WERI-Rb-1 (cell line): Measurements from ENCODE around the gene AAMDC.
"Not testable (repeated sequence)": the region's sequence is repeated elsewhere in the genome, so short reads cannot be mapped to it uniquely, and the experiment has no call there.

ENCODE experiments used
- DNase-seq: peaks from one replicate; pipeline ENCODE4 v3.0.0-alpha.2; 2020
- H3K27ac ChIP-seq: fragments of 250-450 bp; sonication (Bioruptor Pico); 2 replicates; pipeline ENCODE4 v1.5.1; 2020; ENCODE audit warnings: mild to moderate bottlenecking, moderate library complexity
- H3K27me3 ChIP-seq: fragments of 250-450 bp; sonication (Bioruptor Pico); 2 replicates; pipeline ENCODE4 v1.5.1; 2021; ENCODE audit warnings: mild to moderate bottlenecking, low read depth, moderate library complexity; ENCODE audit not compliant: insufficient read depth, severe bottlenecking
- H3K36me3 ChIP-seq: fragments of 250-450 bp; sonication (Bioruptor Pico); 2 replicates; pipeline ENCODE4 v1.5.1; 2020; ENCODE audit warnings: mild to moderate bottlenecking, moderate library complexity
- H3K4me3 ChIP-seq: 2 replicates; pipeline ENCODE4 v1.5.1; 2011; ENCODE audit warnings: low read depth, mild to moderate bottlenecking, control low read depth, low read length
- H3K9me3 ChIP-seq: fragments of 250-450 bp; sonication (Bioruptor Pico); 2 replicates; pipeline ENCODE4 v1.5.1; 2021; ENCODE audit warnings: mild to moderate bottlenecking, moderate library complexity; ENCODE audit not compliant: severe bottlenecking
- CTCF ChIP-seq: IDR thresholded peaks from 2 replicates; pipeline ENCODE4 v1.5.1; 2011; ENCODE audit warnings: low read depth, mild to moderate bottlenecking, control low read depth, inconsistent platforms, low read length

The AAMDC gene

GRCh38 chr11:77894949-77895348, 74.0 kb downstream of the AAMDC start:
- H3K9me3 ChIP-seq, DNase-seq, H3K27ac ChIP-seq, H3K36me3 ChIP-seq, H3K27me3 ChIP-seq, H3K4me3 ChIP-seq: not testable (repeated sequence)

- H3K36me3 ChIP-seq: peaks cover 5% of the 10 kb centered on the region; the same call in 1 of the 2 replicates
- TF ChIP-seq CTCF: no peak
- no peak overlapping the region for H3K4me3 ChIP-seq
- DNase-seq: no peak
- no peaks in the 10 kb centered on the region for H3K9me3 ChIP-seq
- H3K27me3 ChIP-seq: no peaks in the 10 kb centered on the region
- H3K27ac ChIP-seq: no peak overlapping the region
These were observed 87.9 kb downstream of the AAMDC start for GRCh38 chr11:77908835-77909234.

GRCh38 chr11:77909277-77909676, 88.3 kb downstream of the AAMDC start:
- TF ChIP-seq CTCF: no peak
- H3K36me3 ChIP-seq: peaks cover 5% of the 10 kb centered on the region; the same call in 1 of the 2 replicates
- no peaks in the 10 kb centered on the region for H3K27me3 ChIP-seq
- H3K9me3 ChIP-seq: no peaks in the 10 kb centered on the region
- H3K27ac ChIP-seq: no peak overlapping the region
- no peak for DNase-seq
- H3K4me3 ChIP-seq: no peak overlapping the region

- not testable (repeated sequence) for H3K27ac ChIP-seq, H3K36me3 ChIP-seq, H3K27me3 ChIP-seq, H3K4me3 ChIP-seq, DNase-seq, H3K9me3 ChIP-seq
These were observed 89.9 kb downstream of the AAMDC start for GRCh38 chr11:77910828-77911227.

- not testable (repeated sequence) for H3K27ac ChIP-seq, H3K9me3 ChIP-seq, H3K27me3 ChIP-seq, DNase-seq, H3K4me3 ChIP-seq, H3K36me3 ChIP-seq
These were observed 92.8 kb downstream of the AAMDC start for GRCh38 chr11:77913608-77914306.

GRCh38 chr11:77914307-77914791, 93.4 kb downstream of the AAMDC start:
- not testable (repeated sequence) for H3K27me3 ChIP-seq, H3K9me3 ChIP-seq, DNase-seq, H3K4me3 ChIP-seq, H3K27ac ChIP-seq, H3K36me3 ChIP-seq

GRCh38 chr11:77917713-77918112, 96.8 kb downstream of the AAMDC start:
- H3K27ac ChIP-seq, H3K27me3 ChIP-seq, DNase-seq, H3K9me3 ChIP-seq, H3K36me3 ChIP-seq, H3K4me3 ChIP-seq: not testable (repeated sequence)
